AG04450 (cell line): ENCODE measurements around the gene NSD2. TPM values are rescaled to one million over a fixed set of nuclear protein-coding genes. Genes with fewer than 3 reads are reported as not detected.
A peak's percentile ranks its signal among the peaks of the same experiment; 100 is the strongest.
"Not testable (repeated sequence)": the region's sequence is repeated elsewhere in the genome, so short reads cannot be mapped to it uniquely, and the experiment has no call there.

ENCODE experiments used
- CTCF ChIA-PET: fragments of 300-600, 350-600 bp; formaldehyde crosslinking; extraction: SDS; loops from one replicate; lab custom pipeline; 2022; ENCODE audit warnings: antibody characterized with exemption, inconsistent platforms; lab: Charles Lee
- POLR2A ChIA-PET: fragments of 350-600 bp; formaldehyde crosslinking; extraction: SDS; loops from one replicate; lab custom pipeline; 2021; ENCODE audit warnings: antibody characterized with exemption, inconsistent platforms; lab: Yijun Ruan, JAX
- DNase-seq: peaks from one replicate; pipeline ENCODE4 v3.0.0-alpha.2; 2011; ENCODE audit warnings: low read depth, low spot score
- H3K27ac ChIP-seq: one replicate; pipeline ENCODE4 v1.5.1; 2012; ENCODE audit warnings: low read depth, low read length, control low read depth
- H3K27me3 ChIP-seq: one replicate; pipeline ENCODE4 v1.6.0; 2012; ENCODE audit warnings: low read length; ENCODE audit not compliant: control insufficient read depth, insufficient read depth
- H3K4me3 ChIP-seq: 2 replicates; pipeline ENCODE4 v1.5.1; 2011; ENCODE audit warnings: mild to moderate bottlenecking, low read depth, low read length, control low read depth
- H3K9me3 ChIP-seq: 2 replicates; pipeline ENCODE4 v1.5.1; 2012; ENCODE audit warnings: low read length; ENCODE audit not compliant: control insufficient read depth, insufficient read depth
- polyA plus RNA-seq: library from polyadenylated mRNA; depleted of rRNA; stranded (reverse); fragments of >200 nt; gene quantifications from 2 replicates; pipeline ENCODE4 v1.2.3, GENCODE V29; 2011
- TF ChIP-seq, protein P1 (sequence below): IDR thresholded peaks from 2 replicates; pipeline ENCODE4 v1.5.1; 2011; ENCODE audit warnings: low read depth, low read length, control low read depth, inconsistent platforms

NSD2 gene
- polyA plus RNA-seq, 1 experiment: 26.4 TPM

- Histone ChIP-seq H3K9me3 (no peaks in the 10 kb centered on the region), H3K4me3 (no peak overlapping the region), H3K27me3 (no peaks in the 10 kb centered on the region), H3K27ac (peak overlapping the region; percentile 31)
- no peak for DNase-seq
- TF ChIP-seq, protein P1, sequence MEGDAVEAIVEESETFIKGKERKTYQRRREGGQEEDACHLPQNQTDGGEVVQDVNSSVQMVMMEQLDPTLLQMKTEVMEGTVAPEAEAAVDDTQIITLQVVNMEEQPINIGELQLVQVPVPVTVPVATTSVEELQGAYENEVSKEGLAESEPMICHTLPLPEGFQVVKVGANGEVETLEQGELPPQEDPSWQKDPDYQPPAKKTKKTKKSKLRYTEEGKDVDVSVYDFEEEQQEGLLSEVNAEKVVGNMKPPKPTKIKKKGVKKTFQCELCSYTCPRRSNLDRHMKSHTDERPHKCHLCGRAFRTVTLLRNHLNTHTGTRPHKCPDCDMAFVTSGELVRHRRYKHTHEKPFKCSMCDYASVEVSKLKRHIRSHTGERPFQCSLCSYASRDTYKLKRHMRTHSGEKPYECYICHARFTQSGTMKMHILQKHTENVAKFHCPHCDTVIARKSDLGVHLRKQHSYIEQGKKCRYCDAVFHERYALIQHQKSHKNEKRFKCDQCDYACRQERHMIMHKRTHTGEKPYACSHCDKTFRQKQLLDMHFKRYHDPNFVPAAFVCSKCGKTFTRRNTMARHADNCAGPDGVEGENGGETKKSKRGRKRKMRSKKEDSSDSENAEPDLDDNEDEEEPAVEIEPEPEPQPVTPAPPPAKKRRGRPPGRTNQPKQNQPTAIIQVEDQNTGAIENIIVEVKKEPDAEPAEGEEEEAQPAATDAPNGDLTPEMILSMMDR: 0 out of 2 replicates have a peak, but pooled peaks have one; percentile 7
- POLR2A ChIA-PET: interaction anchor here (1.0 to 1.8 kb wide), 3 partner anchors 13 to 94 kb away, joined by 3 to 4 read pairs (median 4); no protein-coding TSS in a partner anchor
- CTCF ChIA-PET: interaction anchor here (0.7 to 1.6 kb wide), 3 partner anchors 57 to 74 kb away, joined by 3 to 15 read pairs (median 5); no protein-coding TSS in a partner anchor
Observed at GRCh38 chr4:1842339-1842895, 28.8 kb upstream of the NSD2 start.

- peak overlapping the region; percentile 75 for H3K27ac ChIP-seq
- POLR2A ChIA-PET: interaction anchor here (1.0 to 1.8 kb wide), 3 partner anchors 12 to 95 kb away, joined by 3 to 4 read pairs (median 4); no protein-coding TSS in a partner anchor
Observed at GRCh38 chr4:1842993-1843448, 28.2 kb upstream of the NSD2 start.

DNA sequence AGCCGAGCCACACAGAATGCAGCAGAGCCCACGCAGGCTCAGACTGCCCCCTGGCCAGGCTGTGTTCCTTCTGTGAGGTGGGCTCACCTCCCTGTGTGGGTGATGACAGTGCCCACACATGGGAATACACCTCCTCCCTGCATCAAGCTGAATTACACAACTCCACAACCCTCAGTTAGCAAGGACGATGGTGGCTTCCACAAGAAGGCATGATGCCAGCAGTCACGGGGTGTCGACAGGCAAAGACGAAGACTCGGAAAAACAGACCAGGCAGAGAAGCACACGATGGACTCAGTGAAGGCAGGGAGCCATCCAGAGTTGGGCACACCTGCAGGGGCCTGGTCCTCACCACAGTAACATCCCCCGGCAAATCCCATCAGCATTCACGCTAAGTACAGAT, 27.3 kb upstream of the NSD2 start:
- Histone ChIP-seq H3K9me3 (no peaks in the 10 kb centered on the region), H3K27ac (no peak overlapping the region), H3K4me3 (no peak overlapping the region), H3K27me3 (no peaks in the 10 kb centered on the region)
- POLR2A ChIA-PET: interaction anchor here (1.8 kb wide), 1 partner anchor 11 kb away, joined by 4 read pairs; no protein-coding TSS in a partner anchor
- CTCF ChIA-PET: interaction anchor here (1.8 kb wide), 1 partner anchor 55 kb away, joined by 6 read pairs; no protein-coding TSS in a partner anchor
- no peak for DNase-seq
- TF ChIP-seq, protein P1: no peak

More at GRCh38 chr4:1842993-1843448, 28.2 kb upstream of the NSD2 start:
- H3K27me3 ChIP-seq: no peaks in the 10 kb centered on the region
- no peak overlapping the region for H3K4me3 ChIP-seq
- peak; percentile 68 for DNase-seq
- TF ChIP-seq, protein P1: no peak
- H3K9me3 ChIP-seq: no peaks in the 10 kb centered on the region
- CTCF ChIA-PET: interaction anchor here (0.7 to 1.6 kb wide), 3 partner anchors 56 to 75 kb away, joined by 3 to 15 read pairs (median 5); no protein-coding TSS in a partner anchor

DNA sequence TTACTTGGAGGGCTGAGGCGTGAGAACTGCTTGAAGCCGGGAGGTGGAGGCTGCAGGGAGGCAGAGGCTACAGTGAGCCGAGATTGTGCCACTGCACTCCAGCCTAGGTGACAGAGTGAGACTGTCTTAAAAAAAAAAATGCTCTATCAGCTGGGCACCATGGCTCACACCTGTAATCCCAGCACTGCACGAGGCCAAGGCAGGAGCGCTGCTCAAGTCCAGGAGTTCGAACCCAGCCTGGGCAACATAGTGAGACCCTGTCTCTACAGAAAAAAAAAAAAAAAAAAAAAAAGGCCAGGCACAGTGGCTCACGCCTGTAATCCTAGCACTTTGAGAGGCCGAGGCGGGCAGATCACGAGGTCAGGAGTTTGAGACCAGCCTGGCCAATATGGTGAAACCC, 26.6 kb upstream of the NSD2 start:
- CTCF ChIA-PET: interaction anchor here (1.8 kb wide), 1 partner anchor 55 kb away, joined by 6 read pairs; no protein-coding TSS in a partner anchor
- H3K9me3 ChIP-seq, DNase-seq, POLR2A ChIA-PET, H3K4me3 ChIP-seq, H3K27me3 ChIP-seq, H3K27ac ChIP-seq: not testable (repeated sequence)

DNA sequence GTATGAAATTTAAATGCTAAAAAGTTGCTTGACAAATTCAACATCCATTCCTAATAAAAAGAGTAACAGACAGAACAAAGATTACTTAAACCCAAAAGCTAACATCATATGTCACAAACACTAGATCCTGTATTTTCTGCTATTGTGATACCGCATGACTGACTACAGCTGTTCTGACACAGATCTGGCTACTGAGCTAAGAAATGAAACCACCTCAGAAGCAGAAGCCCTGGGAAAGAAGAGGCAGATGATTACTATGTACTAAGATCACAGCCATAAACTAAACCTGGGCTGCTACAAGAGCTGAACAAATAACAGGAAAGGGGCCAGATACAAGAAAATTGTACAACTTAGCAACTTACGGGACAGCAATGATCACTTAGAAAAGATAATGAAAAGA, 24.6 kb upstream of the NSD2 start:
- CTCF ChIA-PET: interaction anchor here (0.6 to 2.2 kb wide), 3 partner anchors 34 to 64 kb away, joined by 5 to 12 read pairs (median 9); no protein-coding TSS in a partner anchor
- no peak for DNase-seq
- TF ChIP-seq, protein P1: no peak
- no peaks in the 10 kb centered on the region for H3K9me3 ChIP-seq
- H3K27me3 ChIP-seq: no peaks in the 10 kb centered on the region
- H3K27ac ChIP-seq: no peak overlapping the region
- POLR2A ChIA-PET: no interaction called here
- H3K4me3 ChIP-seq: no peak overlapping the region
